Glomerular visceral epithelial cell (primary cell): ENCODE data around the gene GSN.
A peak's percentile ranks its signal among the peaks of the same experiment; 100 is the strongest.

Source experiments
- DNase-seq: peaks from one replicate; pipeline ENCODE4 v3.0.0-alpha.2; 2016; ENCODE audit errors: extremely low spot score

The GSN gene

GRCh38 chr9:121246821-121247561, 21.0 kb upstream of the GSN start:
- DNase-seq = no peak

GRCh38 chr9:121249563-121249962, 18.4 kb upstream of the GSN start:
- DNase-seq = no peak

- DNase-seq = no peak
Observed at GRCh38 chr9:121252104-121252851, 15.7 kb upstream of the GSN start.

- no peak for DNase-seq
Observed at GRCh38 chr9:121253162-121253561, 14.8 kb upstream of the GSN start.

GRCh38 chr9:121253821-121254501, 14.0 kb upstream of the GSN start:
- no peak for DNase-seq

GRCh38 chr9:121259498-121259897, 8.5 kb upstream of the GSN start:
- DNase-seq = no peak

GRCh38 chr9:121259935-121260334, 8.0 kb upstream of the GSN start:
- DNase-seq = no peak

GRCh38 chr9:121260457-121261106, 7.4 kb upstream of the GSN start:
- no peak for DNase-seq

GRCh38 chr9:121261107-121261460, 6.9 kb upstream of the GSN start:
- DNase-seq = peak; percentile 32

GRCh38 chr9:121261755-121262154, 6.2 kb upstream of the GSN start:
- DNase-seq = no peak

- no peak for DNase-seq
Observed at GRCh38 chr9:121262423-121262822, 5.5 kb upstream of the GSN start.

GRCh38 chr9:121262953-121263352, 5.0 kb upstream of the GSN start:
- DNase-seq = no peak

- DNase-seq = no peak
Observed at GRCh38 chr9:121266356-121266755, 1.6 kb upstream of the GSN start.

GRCh38 chr9:121266906-121267650, 884 bp upstream of the GSN start:
- DNase-seq = no peak

GRCh38 chr9:121268598-121268850, 562 bp downstream of the GSN start:
- DNase-seq = no peak

- DNase-seq = no peak
Observed at GRCh38 chr9:121268851-121269641, 1.1 kb downstream of the GSN start.

- peak; percentile 52 for DNase-seq
Observed at GRCh38 chr9:121269642-121270254, 1.8 kb downstream of the GSN start.

GRCh38 chr9:121271368-121272341, 3.7 kb downstream of the GSN start:
- peak; percentile 67 for DNase-seq

GRCh38 chr9:121272401-121272948, 4.5 kb downstream of the GSN start:
- DNase-seq = no peak
